HG02970 (cell line): ENCODE measurements around the gene PRDM4.
A peak's percentile ranks its signal among the peaks of the same experiment; 100 is the strongest.
"Not testable (repeated sequence)": the region's sequence is repeated elsewhere in the genome, so short reads cannot be mapped to it uniquely, and the experiment has no call there.

ENCODE experiments used
- ATAC-seq: cut with Tn5 transposase; IDR thresholded peaks from one replicate; pipeline ENCODE4 v1.9.1; 2021; ENCODE audit warnings: mild to moderate bottlenecking, moderate library complexity, moderate number of reproducible peaks; ENCODE audit not compliant: unreplicated experiment, low FRiP score

Gene PRDM4

DNA sequence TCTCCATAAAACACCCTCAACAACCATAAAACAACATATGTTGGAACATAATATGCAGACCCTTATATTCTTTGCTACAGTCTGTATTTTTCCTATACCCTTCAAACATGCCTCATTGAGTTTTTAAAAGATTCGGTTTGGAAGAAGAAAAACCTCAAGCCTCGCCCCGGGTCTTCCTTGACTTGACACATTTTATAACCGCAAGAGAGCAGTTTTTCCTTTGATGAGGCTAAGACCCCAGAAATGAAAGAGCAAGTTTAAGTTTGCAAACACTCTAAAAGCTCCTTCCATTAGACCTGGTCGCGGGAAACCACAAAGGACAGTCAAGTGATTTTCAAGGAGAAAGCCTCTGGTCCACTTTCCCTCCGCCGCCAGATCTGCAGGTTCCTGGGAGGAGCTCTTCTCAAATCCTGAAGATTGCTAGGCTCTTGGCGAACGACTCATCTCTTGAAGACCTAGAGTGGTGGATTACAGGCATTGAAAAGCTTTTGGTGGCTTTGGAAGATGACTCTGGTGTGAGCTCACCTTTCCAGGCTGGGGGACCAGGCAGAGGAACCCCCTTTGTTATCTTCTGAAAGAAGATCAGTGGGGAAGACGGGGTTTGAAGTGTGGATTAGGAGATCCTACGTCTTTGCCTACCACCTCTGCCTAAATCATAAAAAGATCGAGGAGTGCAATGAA, 13.6 kb upstream of the PRDM4 start, which contains the start of gene ASCL4:
Gene ASCL4, plus strand, starts transcription at position 356 of the 681 bp plus-strand sequence. CDS start 515 bp downstream, outside the sequence.
- no peak for ATAC-seq

DNA sequence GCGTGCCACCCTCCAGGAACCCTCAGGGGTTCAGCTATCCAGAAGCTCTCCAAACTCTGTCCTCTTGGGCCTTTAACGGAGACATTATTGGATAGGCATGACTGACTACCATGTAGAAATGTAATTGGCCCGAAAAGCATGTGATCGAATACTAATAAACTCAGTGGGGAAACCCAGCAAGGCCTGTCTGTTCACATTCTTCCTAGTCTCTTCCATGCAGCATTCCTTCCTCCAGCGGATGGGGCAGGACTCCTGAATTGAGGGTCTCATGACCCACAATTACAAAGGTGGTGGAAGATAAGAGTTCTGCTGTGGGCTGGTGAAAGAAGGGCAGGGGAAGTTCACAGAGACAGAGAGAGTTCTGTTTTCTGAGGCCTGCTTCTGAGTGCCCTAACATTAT, 6.5 kb upstream of the PRDM4 start:
- ATAC-seq, result no peak

DNA sequence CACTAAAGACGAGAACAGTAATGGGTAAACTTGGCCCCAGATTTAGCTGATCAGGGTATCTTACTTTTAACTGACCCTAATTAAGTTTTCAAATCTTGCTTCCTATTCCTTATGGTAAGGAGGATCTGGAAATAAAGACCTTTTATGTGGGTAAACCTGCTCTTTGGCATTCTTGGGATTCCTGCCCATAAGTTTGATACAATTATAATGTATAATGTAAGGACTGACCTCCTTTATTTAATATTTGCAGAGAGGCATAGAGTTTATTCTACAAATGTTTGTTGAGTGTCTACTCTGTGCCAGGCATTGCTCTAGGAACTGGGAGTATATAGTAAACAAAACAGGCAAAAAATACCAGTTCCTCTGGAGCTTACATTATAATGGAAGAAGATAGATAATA, 4.4 kb upstream of the PRDM4 start:
- ATAC-seq, result no peak

DNA sequence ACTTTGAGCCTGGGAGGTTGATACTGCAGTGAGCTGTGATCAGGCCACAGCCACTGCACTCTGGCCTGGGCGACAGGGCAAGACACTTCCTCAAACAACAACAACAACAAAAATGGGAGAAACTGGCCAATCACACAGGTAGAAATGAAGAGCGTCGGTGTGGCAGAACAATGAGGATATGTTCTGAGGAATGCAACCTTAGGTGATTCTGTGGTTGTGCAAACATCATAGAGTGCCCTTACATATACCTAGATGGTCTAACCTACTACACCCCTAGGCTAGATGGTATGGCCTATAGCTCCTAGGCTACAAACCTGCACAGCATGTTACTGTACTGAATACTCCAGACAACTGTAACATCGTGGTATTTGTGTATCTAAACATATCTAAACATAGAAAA, 3.7 kb upstream of the PRDM4 start:
- ATAC-seq, result no peak

DNA sequence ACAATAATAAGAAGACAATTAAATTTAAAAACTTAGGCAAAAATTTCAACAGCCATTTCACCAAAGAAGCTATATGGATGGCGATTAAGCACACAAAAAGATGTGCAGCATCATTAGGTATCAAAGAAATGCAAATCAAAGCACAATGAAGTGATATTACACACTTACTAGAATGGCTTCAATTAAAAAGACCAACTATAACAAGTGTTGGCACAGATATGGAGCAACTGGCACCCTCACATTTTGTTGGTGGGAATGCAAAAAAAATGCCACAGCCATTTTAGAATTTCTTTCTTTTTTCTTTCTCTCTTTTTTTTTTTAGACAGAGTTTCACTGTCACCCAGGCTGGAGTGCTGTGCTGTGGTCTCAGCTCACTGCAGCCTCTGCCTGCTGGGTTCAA, 1.9 kb upstream of the PRDM4 start:
- no peak for ATAC-seq

DNA sequence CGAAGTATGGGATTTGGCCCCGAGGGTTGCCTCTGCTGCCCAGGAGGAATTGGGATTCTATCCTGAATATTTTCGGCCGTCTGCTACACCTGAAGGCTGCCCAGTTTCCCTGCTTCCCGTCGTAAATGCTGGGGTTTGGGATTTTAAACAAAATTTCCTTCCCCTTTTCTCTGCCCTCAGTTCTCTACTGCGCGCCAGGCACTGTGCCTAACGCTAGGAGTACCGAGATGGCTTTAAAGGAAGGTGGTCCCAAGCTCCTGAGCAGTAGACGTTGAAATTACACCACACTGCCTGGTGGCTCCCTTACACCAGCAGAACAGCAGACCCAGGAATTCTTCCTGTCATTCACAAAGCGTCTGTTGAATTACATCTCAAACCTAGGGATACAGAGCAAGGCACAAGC, 566 bp upstream of the PRDM4 start:
- ATAC-seq, result no peak

DNA sequence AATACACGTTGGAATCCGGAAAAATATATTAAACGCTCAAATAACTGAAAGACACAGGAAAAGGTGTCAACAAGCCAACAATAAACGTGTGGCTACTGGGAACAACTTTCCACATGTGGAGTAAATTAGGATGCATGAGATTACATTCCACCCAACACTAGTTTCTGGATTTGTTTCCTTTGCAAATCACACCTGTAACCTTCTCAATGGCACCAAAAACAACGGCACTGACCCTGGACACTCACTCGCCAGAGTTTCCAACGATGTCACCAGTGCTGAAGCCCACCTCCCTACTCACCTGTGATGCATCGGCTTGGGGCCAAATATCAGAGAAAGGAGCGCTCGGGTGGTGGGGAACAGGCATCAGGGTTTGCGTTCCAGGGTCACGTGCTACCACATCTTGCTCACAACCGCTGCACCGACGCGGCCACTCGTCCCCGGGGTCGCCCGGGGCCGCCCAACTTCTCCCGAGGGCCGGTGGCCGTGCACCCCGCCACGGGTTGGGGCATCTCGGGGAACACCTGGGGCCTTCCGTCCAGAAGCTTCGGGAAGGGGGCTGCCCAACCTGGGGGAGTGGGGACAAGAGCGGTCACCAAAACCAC, 629 bp downstream of the PRDM4 start:
- ATAC-seq, result peak; percentile 19

DNA sequence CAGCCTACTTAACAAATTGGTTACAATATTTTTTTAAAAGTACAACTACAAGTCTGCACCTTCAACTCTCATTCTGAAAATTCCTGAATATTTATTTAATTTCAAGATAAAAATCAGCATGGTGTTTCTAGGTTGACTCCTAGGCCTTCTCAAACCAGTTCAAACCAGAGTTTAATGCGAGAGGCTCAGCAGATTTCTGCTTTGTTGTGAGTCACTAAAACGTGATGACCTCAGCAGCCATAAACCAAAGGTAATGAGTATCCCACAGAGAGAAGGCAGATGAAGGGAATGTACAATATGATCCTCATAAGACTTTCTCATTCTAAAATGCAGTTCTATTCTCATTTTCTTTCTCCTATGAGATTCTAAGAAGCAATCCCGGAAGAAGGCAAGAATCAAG, 1.5 kb downstream of the PRDM4 start:
- no peak for ATAC-seq

DNA sequence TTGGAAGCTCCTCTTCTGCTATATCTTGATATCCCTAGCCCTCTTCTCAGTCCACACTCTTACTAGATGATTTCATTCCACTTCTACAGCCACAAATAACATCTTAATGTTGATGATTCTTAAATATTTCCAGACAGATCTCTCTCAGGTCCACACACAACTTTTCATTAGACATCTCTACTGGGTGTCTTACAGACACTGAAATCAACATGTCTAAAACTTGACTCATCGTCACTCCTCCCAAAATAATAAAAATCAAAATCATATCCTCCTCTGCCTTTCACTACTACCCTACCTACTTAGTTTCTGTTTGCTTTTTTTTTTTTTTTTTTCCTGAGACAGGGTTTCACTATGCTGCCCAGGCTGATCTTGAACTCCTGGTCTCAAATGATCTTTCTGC, 11.9 kb downstream of the PRDM4 start:
- ATAC-seq, result no peak

DNA sequence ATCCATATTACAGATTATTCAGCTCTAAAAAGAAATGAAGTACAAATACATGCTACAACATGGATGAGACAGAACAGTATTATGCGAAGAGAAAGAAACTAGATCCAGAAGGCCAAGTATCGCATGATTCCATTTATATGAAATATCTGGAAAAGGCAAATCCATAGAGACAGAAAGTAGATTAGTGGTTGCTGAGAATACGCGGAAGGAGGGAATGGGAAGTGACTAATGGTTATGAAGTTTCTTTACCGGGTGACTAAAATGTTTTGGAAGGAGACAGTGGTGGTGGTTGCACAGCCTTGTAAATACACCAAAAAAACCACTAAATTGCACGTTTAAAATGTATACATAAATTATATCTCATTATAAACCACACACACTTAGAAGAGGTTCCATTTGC, 12.5 kb downstream of the PRDM4 start:
- no peak for ATAC-seq

DNA sequence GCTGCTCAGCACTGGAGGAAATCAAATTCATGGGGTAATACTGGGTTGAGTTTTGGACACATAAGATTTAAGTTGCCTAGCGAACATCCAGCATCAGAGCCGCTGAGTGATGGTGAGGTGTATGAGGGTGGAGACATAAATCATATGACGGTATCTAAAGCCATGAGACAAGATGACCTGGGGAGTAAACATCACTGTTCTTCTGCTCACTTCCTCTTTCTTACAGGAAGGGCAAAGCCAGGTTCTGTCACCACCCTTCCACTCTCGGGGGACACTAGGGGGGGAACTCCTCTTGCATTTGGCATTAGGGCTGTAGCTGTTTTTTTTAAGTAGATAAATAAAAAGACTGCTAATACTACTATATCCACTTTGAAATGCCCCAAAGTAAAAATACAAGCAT, 24.0 kb downstream of the PRDM4 start:
- peak; percentile 92 for ATAC-seq

DNA sequence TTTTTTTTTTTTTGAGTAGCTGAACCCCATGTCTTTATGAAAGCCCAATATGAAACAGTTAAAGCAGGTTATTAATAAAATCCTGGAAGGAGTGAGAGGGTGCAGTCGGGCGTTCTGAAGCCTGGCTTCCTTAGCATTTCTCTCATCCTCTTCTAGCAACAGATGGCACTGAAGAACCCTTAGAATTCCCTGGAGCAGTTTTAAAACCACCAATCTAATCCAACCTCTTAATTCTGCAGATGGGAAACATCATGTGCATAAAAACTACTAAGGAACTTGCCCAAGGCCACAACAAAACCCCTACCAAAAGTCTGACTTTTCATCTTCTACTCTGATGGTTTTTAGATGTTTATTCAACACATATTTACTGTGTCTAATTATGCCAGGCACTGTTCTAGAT, 25.2 kb downstream of the PRDM4 start:
- no peak for ATAC-seq

DNA sequence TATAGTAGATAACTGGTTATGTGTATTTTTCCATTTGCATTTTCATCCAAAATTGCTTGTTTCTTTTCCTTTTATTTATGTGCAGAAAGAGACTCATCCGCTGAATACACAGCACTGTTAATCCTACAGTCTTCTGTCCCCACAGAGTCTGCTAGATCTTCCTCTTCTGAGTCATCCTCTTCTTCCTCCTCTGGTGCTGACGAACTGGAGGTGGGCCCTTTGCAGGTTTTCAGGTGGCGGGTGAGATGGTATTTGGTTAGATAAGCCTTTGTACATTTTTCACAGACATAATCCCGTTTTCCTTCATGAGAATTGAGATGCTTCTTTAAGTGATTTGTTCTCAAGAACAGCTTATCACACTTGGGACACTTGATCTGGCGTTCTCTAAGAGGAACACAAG, 26.8 kb downstream of the PRDM4 start:
- no peak for ATAC-seq

DNA sequence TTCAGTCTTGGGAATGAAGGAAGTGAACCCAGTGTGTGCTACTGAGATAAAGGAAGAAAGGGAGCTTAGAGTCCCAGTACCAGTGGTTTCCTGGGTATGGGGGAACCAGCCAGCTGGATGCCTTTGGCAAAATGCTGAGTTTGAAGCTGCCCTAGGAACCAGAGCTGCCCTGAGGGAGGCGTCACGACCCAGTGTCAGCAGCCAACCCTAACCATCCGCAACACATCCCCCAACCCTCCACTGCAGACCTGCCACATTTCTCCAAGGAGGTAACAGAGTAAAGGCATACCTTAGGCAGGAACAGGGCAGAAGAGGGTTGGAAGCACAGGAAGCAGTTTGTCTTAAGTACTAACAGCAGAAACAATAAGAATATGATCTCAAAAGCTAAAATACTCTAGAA, 28.6 kb downstream of the PRDM4 start:
- ATAC-seq, result no peak

DNA sequence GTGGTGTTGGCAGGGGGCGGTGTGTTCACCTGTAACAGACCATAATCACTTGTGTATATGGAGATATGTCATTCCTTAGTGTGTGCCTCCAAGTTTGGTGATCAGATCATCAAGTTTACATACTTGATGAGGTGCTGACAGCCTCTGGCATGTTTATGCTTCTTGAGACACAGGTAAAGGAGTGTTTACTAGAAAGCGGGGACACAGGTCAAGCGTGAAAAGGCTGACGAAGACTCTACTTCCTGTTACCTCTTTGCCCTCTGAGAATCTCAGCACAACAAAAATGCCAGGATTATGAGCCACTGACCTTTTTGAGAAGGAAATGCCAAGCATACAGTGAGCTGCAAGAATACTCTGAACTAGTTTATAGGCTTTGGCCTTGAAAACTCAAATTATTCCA, 29.6 kb downstream of the PRDM4 start:
- no peak for ATAC-seq

DNA sequence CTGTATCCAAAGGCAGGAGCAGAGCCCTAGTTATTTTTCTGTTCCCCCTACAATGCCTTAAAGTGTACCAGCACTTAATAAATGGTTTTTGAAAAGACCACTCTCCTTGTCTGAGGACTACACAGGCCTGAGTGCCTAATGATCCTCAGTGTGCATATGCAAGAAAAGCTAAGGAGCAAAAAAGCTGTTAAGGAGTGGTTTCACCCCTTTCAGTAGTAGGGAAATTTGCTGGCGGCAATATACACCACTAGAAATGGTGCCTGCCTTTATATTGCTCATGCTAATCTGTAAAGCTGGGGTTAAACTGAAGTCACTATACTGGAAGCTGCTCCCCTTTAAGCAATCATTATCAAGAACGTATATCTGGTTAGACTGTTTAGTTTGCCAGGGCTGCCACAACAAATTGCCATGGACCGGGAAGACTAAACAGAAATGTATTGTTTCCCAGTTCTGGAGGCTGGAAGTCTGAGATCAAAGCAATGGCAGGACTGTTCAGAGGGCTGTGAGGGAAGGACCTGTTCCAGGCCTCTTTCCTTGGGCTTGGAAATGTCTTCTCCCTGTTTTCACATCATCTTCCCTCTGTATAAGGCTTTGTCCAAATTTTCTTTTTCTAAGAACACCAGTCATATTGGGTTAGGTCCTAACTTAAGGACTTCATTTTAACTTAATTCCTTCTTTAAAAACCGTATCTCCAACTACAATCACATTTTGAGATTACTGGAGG, 30.2 kb downstream of the PRDM4 start:
- ATAC-seq, result no peak

DNA sequence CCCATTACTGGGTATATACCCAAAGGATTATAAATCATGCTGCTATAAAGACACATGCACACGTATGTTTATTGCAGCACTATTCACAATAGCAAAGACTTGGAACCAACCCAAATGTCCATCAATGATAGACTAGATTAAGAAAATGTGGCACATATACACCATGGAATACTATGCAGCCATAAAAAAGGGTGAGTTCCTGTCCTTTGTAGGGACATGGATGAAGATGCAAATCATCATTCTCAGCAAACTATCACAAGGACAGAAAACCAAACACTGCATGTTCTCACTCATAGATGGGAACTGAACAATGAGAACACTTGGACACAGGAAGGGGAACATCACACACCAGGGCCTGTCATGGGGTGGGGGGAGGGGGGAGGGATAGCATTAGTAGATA, 33.2 kb downstream of the PRDM4 start:
- not testable (repeated sequence) for ATAC-seq

DNA sequence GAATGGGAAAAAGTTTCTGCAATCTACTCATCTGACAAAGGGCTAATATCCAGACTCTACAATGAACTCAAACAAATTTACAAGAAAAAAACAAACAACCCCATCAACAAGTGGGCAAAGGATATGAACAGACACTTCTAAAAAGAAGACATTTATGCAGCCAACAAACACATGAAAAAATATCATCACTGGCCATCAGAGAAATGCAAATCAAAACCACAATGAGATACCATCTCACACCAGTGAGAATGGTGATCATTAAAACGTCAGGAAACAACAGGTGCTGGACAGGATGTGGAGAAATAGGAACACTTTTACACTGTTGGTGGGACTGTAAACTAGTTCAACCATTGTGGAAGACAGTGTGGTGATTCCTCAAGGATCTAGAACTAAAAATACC, 33.6 kb downstream of the PRDM4 start:
- not testable (repeated sequence) for ATAC-seq

DNA sequence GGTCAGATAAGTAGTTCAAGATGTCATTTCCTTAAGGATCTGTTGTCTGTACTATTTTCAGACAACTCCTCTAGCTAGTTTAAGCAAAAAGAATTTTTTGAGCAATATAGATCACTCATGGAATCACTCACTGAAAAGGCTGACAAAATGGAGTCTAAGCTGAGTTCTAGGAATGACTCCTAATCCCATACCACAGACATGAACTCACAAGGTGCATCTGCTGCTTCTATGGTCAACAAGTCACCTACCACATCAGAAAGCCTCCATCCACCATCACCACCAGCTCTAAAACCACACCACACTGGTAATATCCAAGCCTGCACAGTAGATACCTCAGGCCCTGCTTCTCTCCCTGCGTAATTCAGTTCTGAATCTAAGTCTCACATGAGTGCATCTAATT, 42.3 kb downstream of the PRDM4 start:
- ATAC-seq, result no peak

DNA sequence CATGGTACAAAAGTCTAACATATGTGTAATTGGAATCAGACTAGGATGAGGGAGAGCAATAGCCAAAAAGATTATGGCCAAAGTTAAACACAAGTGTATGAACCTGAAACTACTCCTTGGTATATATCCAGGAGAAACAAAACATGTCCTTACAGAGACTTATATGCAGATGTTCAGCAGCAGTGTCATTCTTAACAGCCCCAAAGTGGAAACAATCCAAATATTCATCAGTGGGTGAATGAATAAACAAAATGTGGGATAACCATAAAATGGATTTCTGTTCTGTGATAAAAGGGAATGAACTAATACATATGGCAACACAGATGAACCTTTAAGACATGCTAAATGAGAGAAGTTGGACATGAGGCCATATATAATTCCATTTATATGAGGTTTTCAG, 45.2 kb downstream of the PRDM4 start:
- ATAC-seq, result no peak

DNA sequence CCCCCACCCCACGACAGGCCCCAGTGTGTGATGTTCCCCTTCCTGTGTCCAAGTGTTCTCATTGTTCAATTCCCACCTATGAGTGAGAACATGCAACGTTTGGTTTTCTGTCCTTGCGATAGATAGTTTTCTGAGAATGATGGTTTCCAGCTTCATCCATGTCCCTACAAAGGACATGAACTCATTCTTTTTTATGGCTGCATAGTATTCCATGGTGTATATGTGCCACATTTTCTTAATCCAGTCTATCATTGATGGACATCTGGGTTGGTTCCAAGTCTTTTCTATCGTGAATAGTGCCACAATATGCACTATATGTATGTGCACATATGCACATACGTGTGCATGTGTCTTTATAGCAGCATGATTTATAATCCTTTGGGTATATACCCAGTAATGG, 55.4 kb downstream of the PRDM4 start:
- ATAC-seq, result not testable (repeated sequence)

DNA sequence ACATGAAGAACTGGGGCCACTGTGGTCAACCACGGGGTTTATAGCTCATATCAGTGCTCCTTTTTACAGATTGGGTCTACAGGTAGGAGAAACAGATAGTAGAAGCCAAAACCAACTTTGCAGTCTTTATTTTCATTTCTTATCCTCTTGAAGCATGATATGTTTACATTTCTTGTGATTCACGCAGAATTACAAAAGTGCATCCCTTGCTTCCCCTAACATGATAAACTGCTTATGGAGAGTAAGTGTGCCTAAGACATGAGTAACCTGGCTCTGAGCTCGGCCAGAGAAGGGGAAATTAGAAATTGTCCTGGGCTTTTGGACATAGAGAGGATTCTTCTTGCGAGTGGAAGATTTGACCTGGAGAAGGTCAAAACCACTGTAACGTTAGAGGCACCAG, 56.9 kb downstream of the PRDM4 start:
- no peak for ATAC-seq
